Skin epidermis (tissue), 12 donors: ENCODE data around the gene ROR2.
"Not testable (repeated sequence)": the region's sequence is repeated elsewhere in the genome, so short reads cannot be mapped to it uniquely, and the experiment has no call there.

Experiments
- H3K27ac ChIP-seq, 21 experiments: fragments of 200-600 bp; sonication (generic) in 11 of 21; one replicate each; pipeline ENCODE4 v1.5.0; 2020; ENCODE audit warnings: mild to moderate bottlenecking in 3 of 21, inconsistent platforms in 2 of 21, moderate library complexity in 2 of 21
- H3K4me3 ChIP-seq, 7 experiments: fragments of 200-600 bp; sonication (generic) in 2 of 7; one replicate each; pipeline ENCODE4 v1.5.0; 2020; ENCODE audit warnings: inconsistent platforms in 2 of 7, mild to moderate bottlenecking in 2 of 7, moderate library complexity in 1 of 7

ROR2 gene

DNA sequence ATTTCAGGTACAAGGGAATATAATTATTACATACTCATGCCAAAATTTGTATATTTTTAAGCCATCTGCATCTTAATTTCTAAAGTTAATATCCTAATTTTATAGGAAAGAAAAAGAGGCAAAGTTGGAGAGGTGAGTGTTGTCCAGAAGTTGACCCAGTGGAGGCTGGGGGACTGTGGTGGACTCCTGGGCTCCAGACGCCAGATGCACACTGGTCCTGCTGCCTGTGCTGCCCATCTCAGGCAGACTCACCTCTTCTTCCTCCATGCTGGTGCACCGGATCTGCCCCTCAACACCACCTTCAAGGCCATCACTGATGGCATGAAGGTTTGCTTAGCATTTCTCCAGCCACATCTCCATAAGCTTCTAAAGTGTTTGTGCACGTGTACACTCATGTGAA is 305.6 kb downstream of the ROR2 start:
- Histone ChIP-seq H3K4me3 (no peak overlapping the region), H3K27ac (no peak overlapping the region)

DNA sequence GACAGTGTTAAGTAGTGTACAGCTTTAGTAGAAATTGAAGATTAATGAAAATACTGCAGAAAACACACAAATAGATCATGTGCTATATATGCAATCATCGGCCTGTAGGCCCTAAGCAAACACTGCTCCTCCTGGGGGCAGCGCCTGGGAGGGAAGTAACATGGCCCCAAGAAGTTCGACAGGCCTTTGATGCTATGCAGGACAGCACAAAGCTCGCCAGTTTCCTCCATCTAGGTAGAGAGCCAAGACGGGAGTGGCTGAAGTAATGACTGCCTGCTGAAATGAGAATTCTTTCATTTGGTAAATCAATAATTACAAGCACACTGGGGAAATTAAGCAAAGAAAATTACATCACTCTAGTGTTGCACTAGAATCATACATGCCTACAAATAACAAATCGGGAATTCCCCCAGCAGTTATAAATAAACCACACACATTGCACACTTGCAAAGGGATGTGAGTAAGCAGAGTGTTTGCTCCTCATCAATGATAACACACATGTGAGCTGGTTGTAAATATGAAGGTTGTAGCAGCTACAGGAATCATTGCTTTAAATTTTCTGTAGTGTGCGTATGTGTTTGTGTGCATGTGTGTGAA is 306.4 kb downstream of the ROR2 start:
- no peak overlapping the region for H3K27ac ChIP-seq
- H3K4me3 ChIP-seq, result no peak overlapping the region

DNA sequence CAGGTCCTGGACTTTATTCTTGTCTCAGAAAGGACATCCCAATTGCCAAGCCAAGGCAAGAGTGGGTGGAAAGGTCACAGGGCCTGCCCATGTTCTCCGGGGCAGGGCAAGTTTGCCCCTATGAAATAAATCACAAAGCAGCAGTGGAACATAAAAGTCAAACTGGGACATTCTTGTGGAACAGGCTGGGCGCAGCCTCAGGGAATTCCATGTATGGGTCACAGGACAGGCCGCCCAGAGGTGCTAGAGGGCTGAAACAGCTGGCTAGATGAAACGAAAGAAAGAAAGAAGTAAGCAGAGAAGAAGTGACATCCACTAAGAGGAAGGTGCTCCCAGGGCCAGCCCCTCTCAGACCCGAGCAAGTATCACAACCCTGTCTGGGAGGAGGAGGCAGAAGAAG is 307.3 kb downstream of the ROR2 start:
- Histone ChIP-seq H3K27ac (no peak overlapping the region), H3K4me3 (no peak overlapping the region)

DNA sequence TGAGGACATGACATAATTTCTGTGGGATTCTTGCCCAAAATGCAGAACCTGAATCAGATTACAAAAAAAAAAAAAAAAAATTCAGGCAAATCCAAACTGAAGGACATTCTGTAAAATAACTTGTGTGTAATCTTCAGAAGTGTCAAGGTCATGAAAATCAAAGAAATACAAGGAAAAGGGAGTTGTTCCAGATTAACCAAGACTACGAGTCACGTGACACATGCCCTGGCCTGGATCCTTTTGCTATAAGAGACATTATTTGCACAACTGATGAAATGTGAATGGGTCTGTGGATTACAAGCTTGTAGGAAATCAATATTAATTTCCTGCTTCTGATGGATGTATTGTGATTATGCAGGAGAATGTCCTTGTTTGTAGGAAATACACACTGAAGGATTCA is 309.6 kb downstream of the ROR2 start:
- no peak overlapping the region for H3K27ac ChIP-seq
- H3K4me3 ChIP-seq, result no peak overlapping the region

DNA sequence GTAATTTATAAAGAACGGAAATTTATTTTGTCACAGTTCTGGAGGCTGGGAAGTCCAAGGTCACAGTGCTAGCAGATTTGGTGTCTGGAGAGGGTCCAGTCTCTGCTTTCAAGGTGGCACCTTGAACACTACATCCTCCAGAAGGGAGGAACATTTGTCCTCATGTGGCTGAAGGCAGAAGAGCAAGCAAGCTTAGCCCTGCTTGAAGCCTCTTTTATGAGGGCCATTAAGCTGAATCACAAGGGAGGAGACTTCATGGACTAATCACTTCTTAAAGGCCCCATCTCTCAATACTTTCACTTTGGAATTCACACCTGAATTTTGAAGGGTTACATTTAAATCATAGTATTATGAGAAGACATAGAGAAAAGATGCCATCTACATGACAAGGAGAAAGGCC is 311.0 kb downstream of the ROR2 start:
- Histone ChIP-seq H3K4me3 (no peak overlapping the region), H3K27ac (no peak overlapping the region)

DNA sequence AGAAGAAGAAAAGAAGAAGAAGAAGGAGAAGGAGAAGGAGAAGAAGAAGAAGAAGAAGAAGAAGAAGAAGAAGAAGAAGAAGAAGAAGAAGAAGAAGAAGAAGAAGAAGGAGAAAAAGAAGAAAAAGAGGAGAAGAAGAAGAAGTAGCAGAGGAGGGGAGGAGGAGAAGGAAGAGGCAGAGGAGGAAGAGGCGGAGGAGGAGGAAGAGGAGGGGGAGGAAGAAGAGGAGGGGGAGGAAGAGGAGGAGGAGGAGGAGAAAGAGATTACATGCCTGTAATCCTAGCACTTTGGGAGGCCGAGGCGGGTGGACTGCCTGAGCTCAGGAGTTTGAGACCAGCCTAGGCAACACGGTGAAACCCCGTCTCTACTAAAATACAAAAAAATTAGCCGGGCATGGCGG is 315.2 kb downstream of the ROR2 start:
- H3K27ac ChIP-seq, H3K4me3 ChIP-seq: not testable (repeated sequence)

DNA sequence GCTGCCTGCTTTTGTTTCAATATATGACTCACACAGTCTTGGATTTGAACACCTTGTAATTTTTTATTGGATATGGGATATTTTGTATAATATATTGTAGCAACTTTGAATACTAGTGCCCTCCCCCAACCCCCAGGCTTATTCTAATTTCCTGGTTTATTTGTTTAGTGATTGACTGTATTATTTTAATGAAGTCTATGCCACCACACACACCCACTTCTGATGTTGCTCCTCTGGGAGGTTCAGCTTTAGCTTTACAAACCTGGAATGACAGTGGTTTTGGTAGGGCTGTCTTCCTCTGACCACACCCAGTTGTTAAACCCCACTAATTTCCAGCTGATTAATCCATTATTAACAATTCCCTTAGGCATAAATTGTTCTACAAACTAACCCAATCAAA is 320.3 kb downstream of the ROR2 start:
- H3K27ac ChIP-seq, result no peak overlapping the region
- no peak overlapping the region for H3K4me3 ChIP-seq

DNA sequence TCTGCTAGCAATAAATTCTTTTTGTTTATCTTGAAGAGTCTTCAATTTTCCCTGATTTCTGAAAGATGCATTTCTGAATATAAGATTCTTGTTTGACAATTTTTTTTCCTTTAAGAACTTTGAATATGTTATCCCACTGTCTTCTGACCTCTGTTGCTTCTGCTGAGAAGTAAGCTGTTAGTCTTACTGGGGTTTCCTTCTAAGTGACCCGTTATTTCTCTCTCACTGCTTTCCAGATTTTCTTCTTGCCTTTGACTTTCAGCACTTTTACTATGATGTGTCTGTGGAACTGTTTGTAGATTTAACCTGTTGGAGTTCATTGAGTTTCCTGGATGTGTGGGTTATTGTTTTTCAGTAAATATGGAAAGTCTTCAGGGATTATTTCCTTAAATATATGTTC is 321.1 kb downstream of the ROR2 start:
- H3K27ac ChIP-seq, result no peak overlapping the region
- H3K4me3 ChIP-seq, result no peak overlapping the region

DNA sequence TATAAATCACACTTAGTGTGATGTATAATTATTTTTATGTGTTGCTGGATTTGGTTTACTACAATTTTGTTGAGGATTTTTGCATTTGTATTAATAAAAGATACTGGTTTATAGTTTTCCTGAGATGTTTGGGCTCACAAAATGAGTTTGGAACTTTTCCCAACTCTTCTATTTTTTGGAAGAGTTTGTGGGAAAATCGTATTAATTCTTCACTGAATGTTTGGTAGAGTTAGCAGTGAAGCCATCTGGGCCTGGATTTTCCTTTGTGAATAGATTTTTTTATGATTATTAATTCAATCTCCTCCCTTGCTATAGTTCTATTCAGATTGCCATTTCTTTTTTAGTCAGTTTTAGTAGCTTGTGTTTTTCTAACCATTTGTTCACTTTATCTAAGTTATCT is 324.7 kb downstream of the ROR2 start:
- H3K27ac ChIP-seq, result no peak overlapping the region
- H3K4me3 ChIP-seq, result no peak overlapping the region

DNA sequence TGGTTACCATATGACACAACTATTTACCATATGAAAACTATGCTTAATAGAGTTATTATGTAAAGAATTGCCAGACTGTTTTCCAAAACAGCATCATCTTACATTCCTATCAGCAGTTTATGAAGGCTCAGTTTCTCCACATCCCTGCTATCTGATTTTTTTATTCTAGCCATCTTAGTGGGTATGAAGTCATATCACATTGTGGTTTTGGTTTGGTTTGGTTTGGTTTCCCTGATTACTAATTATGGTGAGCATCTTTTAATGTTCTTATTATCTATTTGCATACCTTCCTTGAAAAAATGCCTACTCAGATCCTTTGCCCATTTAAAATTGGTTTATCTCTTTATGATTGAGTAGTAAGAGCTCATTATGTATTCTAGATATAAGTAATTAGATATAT is 327.0 kb downstream of the ROR2 start:
- Histone ChIP-seq H3K4me3 (no peak overlapping the region), H3K27ac (no peak overlapping the region)

DNA sequence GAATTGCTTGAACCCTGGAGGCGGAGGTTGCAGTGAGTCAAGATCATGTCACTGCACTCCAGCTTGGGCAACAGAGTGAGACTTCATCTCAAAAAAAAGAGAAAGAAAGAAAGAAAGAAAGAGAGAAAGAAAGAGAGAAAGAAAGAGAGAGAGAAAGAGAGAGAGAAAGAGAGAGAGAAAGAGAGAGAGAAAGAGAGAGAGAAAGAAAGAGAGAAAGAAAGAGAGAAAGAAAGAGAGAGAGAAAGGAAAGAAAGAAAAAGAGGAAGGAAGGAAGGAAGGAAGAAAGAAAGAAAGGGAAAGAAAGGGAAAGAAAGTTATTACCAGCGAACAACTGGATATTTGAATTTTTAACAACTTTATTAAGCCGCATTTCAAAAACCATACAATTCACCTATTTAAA is 327.9 kb downstream of the ROR2 start:
- H3K27ac ChIP-seq, H3K4me3 ChIP-seq: not testable (repeated sequence)

DNA sequence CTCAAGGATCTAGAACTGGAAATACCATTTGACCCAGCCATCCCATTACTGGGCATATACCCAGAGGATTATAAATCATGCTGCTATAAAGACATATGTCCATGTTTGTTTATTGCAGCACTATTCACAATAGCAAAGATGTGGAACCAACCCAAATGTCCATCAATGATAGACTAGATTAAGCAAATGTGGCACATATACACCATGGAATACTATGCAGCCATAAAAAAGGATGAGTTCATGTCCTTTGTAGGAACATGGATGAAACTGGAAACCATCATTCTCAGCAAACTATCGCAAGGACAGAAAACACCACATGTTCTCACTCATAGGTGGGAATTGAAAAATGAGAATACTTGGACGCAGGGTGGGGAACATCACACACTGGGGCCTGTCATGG is 336.0 kb downstream of the ROR2 start:
- not testable (repeated sequence) for H3K4me3 ChIP-seq, H3K27ac ChIP-seq

DNA sequence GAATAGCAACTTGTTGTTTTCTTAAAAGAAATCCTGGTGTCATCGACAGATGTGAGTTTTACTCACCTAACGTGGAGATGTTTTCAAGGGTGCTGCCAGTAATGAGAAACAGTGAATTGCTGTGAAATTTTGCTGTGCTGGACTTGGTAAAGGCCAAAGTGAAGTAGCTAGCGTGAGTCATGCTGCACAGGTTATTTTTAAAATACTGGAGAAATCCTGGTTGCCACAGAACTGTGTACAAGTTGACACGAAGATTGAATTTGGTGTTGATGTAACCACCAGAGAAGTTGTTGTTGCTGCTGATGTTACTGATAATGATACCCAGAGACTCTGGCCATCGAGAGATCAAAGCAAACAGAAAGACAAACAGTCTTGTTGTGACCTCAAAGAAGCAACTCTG is 338.4 kb downstream of the ROR2 start:
- H3K27ac ChIP-seq, result no peak overlapping the region
- H3K4me3 ChIP-seq, result no peak overlapping the region

DNA sequence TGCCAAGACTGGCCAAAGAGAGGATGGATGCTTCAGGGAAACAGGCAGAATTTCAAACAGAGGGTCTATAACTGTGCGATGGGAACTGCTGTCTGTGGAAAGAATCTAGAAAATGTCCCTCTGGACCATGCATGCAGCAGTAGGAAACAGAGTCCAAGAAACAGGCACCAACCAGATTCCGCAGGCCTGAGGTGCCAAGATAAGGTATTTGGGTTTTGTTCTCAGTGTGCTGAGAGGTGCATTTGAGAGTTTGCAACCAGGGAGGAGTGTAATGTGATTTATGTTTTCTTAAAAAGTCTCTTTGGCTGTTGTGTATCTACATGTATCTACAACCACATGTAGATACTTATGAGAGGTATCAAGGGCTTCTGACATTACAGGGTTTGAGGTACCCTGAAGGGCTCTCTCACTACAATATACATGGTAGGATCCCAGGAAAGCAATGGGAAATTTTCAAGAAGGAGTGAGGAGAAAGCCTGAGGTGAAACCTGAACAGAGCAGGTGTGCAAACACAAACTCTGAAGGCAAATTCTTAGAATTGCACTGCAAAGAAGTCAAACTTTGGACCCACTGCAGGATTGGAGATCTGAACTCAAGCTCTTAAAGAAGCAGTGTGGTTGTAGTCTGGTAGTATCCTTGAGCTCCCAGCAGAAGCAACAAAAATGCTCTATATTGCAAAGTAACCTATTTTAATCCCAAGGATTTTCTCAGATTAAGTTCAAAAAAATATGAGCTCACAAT is 343.6 kb downstream of the ROR2 start:
- Histone ChIP-seq H3K4me3 (no peak overlapping the region), H3K27ac (no peak overlapping the region)

DNA sequence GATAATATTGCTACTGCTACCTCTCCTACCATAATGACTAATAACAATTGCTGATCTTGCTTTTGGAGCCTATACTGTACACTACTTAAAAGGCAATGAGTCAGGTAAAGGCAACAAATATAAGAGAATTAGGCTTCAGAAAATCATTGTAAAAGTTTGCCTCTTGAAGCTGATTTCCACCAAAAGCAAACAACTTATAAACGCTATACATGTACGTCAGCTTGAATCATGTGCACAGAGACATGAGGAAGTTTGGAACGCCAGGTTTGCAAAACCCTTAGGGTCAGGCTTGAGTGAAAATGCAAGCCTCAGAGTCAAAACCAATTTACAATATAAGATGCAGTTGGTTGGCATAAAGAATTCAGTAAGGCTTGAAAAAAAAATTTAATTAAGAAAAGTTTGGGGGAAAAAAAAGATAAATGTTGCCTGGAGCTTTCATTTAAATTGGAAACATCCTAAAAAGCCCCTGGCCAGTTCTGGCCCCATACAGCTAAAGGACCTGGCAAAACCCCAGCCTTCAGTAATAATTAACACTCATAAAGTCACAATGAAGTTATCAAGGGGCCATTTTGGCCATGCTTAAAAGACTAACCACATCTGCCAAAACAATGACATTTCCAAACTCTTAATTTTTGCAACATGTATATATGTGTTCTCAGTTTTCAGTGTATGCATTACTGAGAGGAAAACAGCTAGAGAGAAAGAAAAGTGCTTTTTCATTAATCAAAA is 345.4 kb downstream of the ROR2 start:
- H3K4me3 ChIP-seq, result no peak overlapping the region
- no peak overlapping the region for H3K27ac ChIP-seq

DNA sequence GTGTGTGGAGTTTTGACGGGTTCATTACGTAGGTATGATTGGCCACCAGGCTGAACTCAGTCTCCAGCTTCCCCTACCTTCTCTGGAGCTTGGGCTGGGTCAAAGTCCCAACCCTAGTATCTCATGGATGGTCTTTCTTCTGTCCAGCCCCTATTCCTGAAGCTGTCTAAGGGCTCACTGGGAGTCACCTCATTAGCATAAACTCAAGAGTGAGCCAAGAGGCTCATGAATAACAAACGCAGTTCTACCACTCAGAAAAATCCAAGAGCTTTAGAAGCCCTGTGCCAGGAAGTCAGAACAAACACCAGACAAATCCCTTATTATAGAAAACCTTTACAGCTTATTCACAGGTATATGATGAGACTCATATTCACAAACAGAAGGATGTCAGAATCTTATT is 346.1 kb downstream of the ROR2 start:
- no peak overlapping the region for H3K27ac ChIP-seq
- H3K4me3 ChIP-seq, result no peak overlapping the region

DNA sequence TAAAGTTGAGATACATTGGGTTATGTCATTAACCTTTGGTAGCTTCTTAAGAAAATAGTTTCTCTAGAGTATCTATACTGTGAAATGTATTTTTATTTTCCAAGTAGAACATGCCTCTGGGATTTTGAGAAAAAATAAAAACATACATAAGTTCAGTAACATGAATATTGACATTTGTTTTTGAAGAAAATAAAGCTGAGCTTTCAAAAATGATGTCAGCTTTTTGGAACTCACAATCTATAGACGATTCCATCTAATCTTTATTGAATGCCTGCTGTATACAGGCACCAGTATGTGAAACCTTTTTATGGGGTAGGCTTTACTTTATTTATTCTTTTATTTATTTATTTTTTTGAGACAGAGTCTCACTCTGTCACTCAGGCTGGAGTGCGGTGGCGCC is 350.5 kb downstream of the ROR2 start:
- Histone ChIP-seq H3K4me3 (no peak overlapping the region), H3K27ac (no peak overlapping the region)

DNA sequence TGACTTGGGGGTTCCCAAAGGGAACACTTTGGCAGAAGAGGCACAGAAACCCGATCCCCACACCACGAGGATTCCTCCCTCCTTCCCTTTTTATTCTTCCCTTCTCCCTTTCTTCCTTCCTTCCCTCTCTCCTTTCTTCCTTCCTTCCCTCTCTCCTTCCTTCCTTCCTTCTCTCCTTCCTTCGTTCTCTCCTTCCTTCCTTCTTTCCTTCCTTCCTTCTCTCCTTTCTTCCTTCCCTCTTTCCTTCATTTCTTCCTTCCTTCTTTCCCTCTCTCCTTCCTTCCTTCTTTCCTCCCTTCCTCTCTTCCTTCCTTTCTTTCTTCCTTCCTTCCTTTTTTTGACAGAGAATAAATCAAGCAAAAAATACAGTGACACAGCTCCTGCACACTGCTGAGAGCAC is 358.4 kb downstream of the ROR2 start:
- Histone ChIP-seq H3K27ac (no peak overlapping the region), H3K4me3 (no peak overlapping the region)

DNA sequence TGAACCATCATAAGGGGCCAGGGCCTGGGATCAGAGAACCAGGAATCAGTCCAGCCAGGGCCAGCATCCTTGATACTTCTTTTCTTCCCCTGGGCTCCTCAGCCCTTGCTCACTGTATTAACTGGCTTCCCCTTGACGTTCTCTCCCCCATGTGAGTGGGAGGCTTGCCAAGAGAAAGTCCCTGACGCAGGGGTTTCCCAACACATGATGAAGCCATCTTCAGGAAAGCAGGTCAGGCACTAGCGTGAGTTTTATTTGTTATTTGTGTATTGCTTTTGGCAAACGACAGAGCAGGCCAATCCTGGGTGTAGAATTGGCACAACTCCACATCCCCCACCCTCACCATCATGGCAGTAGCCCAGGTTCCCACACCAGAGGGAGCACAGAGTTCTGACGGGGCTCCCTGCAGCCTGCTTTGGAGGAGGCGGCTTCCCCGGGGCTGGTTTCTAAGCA is 360.9 kb downstream of the ROR2 start:
- Histone ChIP-seq H3K27ac (no peak overlapping the region), H3K4me3 (no peak overlapping the region)

DNA sequence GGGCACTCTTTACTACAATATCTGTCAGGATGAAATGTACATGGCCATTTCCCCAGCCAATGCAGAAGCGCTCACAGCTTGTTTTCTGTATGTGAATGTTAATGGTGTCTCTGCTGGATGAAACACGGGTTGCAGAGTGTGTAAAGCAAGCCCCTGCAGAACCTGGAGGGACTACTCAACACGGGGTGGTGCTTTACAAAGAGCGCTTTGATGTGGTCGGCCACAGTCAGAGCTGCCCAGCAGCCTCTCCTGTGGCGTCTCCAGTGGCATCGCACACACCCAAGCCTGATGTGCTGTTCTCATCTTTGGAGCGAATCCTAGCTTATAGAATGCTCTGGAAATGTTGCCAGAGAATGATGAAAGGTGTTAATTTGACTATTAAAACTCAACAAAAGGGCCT is 363.7 kb downstream of the ROR2 start:
- H3K27ac ChIP-seq, result no peak overlapping the region
- no peak overlapping the region for H3K4me3 ChIP-seq

DNA sequence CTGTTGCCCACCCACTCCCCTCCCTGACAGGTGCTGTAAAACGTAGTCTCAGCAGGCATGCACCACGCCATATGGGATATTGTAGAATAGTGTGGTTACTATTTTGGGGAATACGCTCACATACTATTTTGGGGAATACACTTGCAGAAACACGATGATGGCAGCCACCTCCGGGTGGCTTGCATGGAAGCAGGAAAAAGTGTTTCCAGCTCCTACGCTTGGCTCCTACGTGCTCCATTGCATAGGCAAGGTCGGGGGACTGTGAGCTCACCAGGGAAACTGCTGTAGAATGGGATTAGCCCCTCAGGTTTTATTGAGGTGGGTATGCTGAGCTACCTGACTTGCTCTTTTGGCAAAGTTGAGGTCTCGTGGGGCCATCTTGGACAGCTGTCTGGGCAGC is 366.1 kb downstream of the ROR2 start:
- no peak overlapping the region for H3K4me3 ChIP-seq
- H3K27ac ChIP-seq, result no peak overlapping the region
